ENCODE results near the gene TMEM178A. TPM values are rescaled to one million over a fixed set of nuclear protein-coding genes. Genes with fewer than 3 reads are reported as not detected.
"Not testable (repeated sequence)": the region's sequence is repeated elsewhere in the genome, so short reads cannot be mapped to it uniquely, and the experiment has no call there.

The TMEM178A gene
- total RNA-seq, 2 donors from 2014 or later: 5.4 to 6.5 TPM

DNA sequence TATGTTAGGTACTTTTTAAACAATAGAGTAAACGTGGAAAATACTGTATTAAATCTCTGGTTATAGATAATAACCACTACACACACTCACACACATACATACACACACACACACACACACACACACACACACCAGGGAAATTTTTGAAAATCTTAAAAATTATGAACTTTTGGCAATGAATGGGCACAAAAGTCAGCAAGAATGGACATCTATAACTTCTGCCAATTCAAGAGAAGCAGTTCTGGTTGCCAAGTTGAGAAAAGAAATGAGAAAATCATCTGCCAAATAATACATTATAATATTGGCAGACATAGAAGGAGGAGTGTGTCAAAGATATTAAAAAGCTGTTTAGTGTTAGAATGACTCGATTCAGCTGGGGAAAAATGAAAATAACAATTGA is 42.9 kb upstream of the TMEM178A start:
- Histone ChIP-seq H3K4me3 (no peak overlapping the region), H3K27ac (no peak overlapping the region), H3K36me3 (no peaks in the 10 kb centered on the region), H3K27me3 (replicated peaks; ENCODE audit: insufficient read depth) (no peaks in the 10 kb centered on the region), H3K9me3 (no peaks in the 10 kb centered on the region), H3K4me1 (ENCODE audit: control insufficient read depth in 1 of 2, low read depth in 2 of 2) (peaks cover 16 to 28% of the 10 kb centered on the region in 2 donors)
- TF ChIP-seq, protein P1, sequence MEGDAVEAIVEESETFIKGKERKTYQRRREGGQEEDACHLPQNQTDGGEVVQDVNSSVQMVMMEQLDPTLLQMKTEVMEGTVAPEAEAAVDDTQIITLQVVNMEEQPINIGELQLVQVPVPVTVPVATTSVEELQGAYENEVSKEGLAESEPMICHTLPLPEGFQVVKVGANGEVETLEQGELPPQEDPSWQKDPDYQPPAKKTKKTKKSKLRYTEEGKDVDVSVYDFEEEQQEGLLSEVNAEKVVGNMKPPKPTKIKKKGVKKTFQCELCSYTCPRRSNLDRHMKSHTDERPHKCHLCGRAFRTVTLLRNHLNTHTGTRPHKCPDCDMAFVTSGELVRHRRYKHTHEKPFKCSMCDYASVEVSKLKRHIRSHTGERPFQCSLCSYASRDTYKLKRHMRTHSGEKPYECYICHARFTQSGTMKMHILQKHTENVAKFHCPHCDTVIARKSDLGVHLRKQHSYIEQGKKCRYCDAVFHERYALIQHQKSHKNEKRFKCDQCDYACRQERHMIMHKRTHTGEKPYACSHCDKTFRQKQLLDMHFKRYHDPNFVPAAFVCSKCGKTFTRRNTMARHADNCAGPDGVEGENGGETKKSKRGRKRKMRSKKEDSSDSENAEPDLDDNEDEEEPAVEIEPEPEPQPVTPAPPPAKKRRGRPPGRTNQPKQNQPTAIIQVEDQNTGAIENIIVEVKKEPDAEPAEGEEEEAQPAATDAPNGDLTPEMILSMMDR (IDR thresholded peaks at IDR 0.05): no peak
- DNase-seq (ENCODE audit: low spot score) (no peak), ATAC-seq (ENCODE audit: insufficient number of reproducible peaks, low FRiP score, low read depth) (no peak)

DNA sequence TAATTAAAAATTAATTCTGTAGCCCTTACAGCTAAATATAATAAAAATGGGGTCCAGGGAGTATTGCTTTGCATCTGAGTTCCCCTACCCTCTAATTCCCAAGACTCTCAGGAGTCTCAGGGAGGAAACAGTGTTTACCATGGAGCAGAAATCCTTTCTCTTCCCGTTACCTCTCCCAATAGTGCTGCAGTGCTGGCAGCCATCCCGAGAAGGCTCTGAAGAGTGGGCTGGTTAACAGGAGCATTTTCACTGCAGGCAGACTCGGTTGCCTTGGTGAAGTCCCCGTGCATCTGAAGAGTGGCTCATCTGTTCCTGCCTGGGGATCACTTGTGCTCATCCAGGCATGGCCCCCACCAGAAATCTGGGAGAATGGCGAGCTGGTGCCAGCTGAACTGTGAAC is 41.8 kb upstream of the TMEM178A start:
- TF ChIP-seq, protein P1 (IDR thresholded peaks at IDR 0.05): no peak
- Histone ChIP-seq H3K27ac (no peak overlapping the region), H3K4me3 (no peak overlapping the region), H3K4me1 (ENCODE audit: control insufficient read depth in 1 of 2, low read depth in 2 of 2) (peaks cover 16 to 28% of the 10 kb centered on the region in 2 donors), H3K36me3 (no peaks in the 10 kb centered on the region), H3K9me3 (no peaks in the 10 kb centered on the region), H3K27me3 (replicated peaks; ENCODE audit: insufficient read depth) (no peaks in the 10 kb centered on the region)
- DNase-seq (ENCODE audit: low spot score) (no peak), ATAC-seq (ENCODE audit: insufficient number of reproducible peaks, low FRiP score, low read depth) (no peak)

DNA sequence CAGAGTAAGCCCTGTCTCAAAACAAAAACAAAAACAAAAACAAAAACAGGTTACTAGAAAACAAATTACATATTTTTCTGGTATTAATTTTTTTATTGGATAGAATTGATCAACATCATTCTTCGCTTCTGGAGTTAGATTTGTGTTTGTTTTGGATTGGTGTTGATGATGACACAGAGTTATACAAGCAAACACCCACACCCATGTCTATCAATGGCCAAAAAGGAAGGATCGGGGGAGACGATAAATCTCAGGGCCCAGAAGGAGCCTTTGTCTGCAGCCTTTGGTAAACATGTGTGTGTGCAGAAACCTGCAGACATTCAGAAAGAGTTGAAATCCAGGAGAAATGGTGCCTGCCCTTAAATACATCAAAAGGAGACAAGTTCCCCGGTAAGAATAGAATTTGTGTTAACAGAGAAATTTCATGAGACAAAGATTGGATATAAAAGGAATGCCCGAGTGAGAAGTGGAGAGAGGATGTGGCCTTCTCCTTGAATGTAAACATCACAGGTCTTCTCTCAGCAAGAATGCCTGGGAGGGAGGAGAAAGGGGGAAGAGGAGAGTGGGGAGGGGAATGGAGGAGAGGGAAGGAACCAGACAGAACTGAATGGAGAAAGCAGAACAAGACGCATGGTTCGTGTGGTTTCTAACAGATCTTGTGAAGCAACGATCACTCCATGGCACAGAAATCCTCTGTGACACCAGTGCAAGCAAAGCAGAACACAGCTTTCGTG is 40.4 kb upstream of the TMEM178A start:
- TF ChIP-seq, protein P1 (IDR thresholded peaks at IDR 0.05): no peak
- H3K36me3 ChIP-seq: no peaks in the 10 kb centered on the region
- H3K4me1 ChIP-seq (ENCODE audit: control insufficient read depth in 1 of 2, low read depth in 2 of 2): peaks cover 6 to 20% of the 10 kb centered on the region in 2 donors
- no peak overlapping the region for H3K27ac ChIP-seq
- no peaks in the 10 kb centered on the region for H3K27me3 ChIP-seq (replicated peaks; ENCODE audit: insufficient read depth)
- H3K9me3 ChIP-seq: no peaks in the 10 kb centered on the region
- ATAC-seq (ENCODE audit: insufficient number of reproducible peaks, low FRiP score, low read depth) (no peak), DNase-seq (ENCODE audit: low spot score) (no peak)
- no peak overlapping the region for H3K4me3 ChIP-seq

DNA sequence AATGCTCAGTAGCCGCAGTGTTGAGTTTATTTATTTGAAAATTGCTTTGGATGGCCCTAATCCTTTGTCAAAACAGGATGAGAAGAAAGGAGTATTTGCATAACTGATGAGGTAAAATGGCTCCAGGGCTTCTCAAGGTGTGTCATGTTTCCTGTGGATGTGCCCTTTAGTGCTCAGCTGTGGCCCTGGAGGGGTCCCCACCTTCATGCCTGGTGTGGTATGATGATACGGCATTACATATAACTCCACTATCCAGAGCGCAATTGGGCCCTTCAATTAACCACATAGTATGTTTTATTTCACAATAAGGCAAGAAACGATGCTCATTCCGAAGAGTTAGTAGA is 39.8 kb upstream of the TMEM178A start:
- no peaks in the 10 kb centered on the region for H3K27me3 ChIP-seq (replicated peaks; ENCODE audit: insufficient read depth)
- ATAC-seq (ENCODE audit: insufficient number of reproducible peaks, low FRiP score, low read depth) (no peak), DNase-seq (ENCODE audit: low spot score) (no peak)
- H3K27ac ChIP-seq: no peak overlapping the region
- no peak overlapping the region for H3K4me3 ChIP-seq
- H3K4me1 ChIP-seq (ENCODE audit: control insufficient read depth in 1 of 2, low read depth in 2 of 2): peaks cover 6 to 14% of the 10 kb centered on the region in 2 donors
- H3K36me3 ChIP-seq: no peaks in the 10 kb centered on the region
- TF ChIP-seq, protein P1 (IDR thresholded peaks at IDR 0.05): no peak
- H3K9me3 ChIP-seq: no peaks in the 10 kb centered on the region

DNA sequence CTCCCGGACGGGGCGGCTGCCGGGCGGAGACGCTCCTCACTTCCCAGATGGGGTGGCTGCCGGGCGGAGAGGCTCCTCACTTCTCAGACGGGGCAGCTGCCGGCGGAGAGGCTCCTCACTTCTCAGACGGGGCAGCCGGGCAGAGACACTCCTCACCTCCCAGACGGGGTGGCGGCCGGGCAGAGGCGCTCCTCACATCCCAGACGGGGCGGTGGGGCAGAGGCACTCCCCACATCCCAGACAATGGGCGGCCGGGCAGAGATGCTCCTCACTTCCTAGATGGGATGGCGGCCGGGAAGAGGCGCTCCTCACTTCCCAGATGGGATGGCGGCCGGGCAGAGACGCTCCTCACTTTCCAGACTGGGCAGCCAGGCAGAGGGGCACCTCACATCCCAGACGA is 37.4 kb upstream of the TMEM178A start:
- H3K27me3 ChIP-seq (replicated peaks; ENCODE audit: insufficient read depth); H3K9me3 ChIP-seq; H3K4me3 ChIP-seq; H3K27ac ChIP-seq; DNase-seq (ENCODE audit: low spot score); H3K4me1 ChIP-seq (ENCODE audit: control insufficient read depth in 1 of 2, low read depth in 2 of 2); ATAC-seq (ENCODE audit: insufficient number of reproducible peaks, low FRiP score, low read depth); H3K36me3 ChIP-seq: not testable (repeated sequence)

DNA sequence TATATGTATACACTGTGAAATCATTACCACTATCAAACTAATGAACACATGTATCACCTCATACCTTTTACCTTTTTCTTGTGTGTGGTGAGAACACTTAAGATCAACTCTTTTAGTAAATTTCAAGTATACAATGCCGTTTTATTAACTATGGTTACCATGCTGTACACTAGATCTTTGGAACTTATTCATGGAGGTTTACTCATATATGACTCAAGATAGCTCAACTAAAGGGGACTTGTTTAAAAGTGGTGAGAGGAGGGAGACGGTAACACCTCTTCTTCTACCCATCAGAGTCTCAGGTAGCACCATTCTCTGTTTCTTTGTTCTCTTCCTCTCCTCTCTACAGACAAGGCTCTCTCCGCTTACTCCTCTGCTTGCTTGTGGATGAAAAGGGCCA is 36.1 kb upstream of the TMEM178A start:
- Histone ChIP-seq H3K9me3 (no peaks in the 10 kb centered on the region), H3K27ac (no peak overlapping the region), H3K4me1 (ENCODE audit: control insufficient read depth in 1 of 2, low read depth in 2 of 2) (no peaks in the 10 kb centered on the region), H3K27me3 (replicated peaks; ENCODE audit: insufficient read depth) (no peaks in the 10 kb centered on the region), H3K4me3 (no peak overlapping the region), H3K36me3 (no peaks in the 10 kb centered on the region)
- DNase-seq (ENCODE audit: low spot score): no peak
- no peak for ATAC-seq (ENCODE audit: insufficient number of reproducible peaks, low FRiP score, low read depth)
- TF ChIP-seq, protein P1 (IDR thresholded peaks at IDR 0.05): no peak

Measured in thoracic aorta (tissue), 2 donors.